ENCODE measurements around the gene JMY.
A peak's percentile ranks its signal among the peaks of the same experiment; 100 is the strongest.
"Not testable (repeated sequence)": the region's sequence is repeated elsewhere in the genome, so short reads cannot be mapped to it uniquely, and the experiment has no call there.

The JMY gene

DNA sequence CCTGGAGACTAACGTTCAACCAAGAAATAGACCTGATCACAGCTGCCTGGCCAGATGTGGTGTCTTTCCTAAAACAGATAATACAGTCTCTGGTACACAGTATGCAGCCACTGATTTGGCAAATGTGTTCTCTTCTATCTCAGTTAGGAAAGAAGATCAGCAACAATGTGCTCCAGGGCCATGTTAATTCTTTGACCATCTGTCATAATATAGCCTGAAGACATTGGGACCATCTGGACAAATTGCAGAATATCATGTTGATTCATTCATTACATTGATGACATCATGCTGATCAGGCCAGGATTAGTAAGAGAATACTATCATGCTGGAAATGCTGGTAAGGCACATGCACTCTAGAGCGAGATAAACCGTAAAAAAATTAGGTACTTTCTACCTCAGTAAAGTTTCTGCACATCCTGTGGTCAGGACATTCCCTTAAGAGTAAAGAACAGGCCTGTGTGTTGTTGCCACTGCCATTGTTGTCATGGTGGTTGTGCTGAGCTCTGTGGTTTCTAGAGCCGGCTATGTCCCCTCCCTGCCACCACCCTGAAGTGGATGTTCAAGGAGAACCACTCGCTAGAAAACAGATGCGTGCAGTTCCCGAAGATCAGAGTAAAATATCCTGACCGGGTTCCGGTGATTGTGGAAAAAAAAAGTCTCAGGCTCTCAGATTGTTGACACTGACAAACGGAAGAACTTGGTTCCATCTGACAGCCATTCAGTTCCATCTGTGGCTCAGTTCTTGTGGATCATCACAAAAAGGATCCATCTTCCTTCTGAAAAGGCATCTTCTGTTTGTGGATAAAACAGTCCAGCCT lies 6.4 kb upstream of the JMY start:
- in situ Hi-C loops (cut with HindIII; ENCODE audit: low pct_ligation_motif_present, low pct_unique_long_range_greater_than_20kb, low sequenced_read_pairs), result no loop called here
- DNase-seq, result no peak

DNA sequence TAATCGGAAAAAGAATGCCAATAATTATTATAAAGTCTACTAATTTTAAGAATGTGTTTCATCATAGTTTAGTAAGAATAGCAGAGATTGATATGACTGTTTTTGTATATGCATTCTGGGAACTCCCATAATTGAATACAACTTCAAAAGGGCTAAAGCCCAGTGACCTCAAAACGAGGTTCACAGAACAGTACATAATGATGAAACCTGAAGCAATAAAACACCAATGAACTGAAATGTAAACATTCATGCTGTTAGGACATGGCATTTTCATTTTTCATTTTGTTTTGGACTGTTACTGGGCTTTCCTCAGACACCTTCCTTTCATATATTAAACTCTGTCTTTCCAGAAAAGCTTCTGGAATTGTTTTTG lies 684 bp upstream of the JMY start:
- in situ Hi-C loops (cut with HindIII; ENCODE audit: low pct_ligation_motif_present, low pct_unique_long_range_greater_than_20kb, low sequenced_read_pairs), result no loop called here
- peak; percentile 16 for DNase-seq

DNA sequence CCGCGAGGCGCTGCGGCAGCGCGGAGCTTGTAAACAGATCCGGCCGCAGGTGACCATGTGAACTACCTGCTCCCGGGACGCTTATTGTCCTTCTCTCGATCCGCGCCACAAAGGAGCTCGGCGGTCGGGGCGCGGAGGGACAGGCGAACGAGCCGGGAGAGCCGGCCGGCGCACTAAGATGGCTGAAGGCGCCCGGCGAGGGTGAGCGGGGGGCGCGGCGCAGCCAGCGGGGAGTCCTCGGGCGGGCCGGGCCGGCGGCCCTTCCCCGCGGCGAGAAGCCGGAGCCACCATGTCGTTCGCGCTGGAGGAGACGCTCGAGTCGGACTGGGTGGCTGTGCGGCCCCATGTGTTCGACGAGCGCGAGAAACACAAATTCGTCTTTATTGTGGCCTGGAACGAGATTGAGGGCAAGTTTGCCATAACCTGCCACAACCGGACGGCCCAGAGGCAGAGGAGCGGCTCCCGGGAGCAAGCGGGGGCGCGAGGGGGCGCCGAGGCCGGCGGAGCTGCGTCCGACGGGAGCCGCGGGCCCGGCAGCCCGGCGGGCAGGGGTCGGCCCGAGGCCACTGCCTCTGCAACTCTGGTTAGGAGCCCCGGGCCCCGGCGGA lies 535 bp downstream of the JMY start:
- peak; percentile 28 for DNase-seq
- in situ Hi-C loops (cut with HindIII; ENCODE audit: low pct_ligation_motif_present, low pct_unique_long_range_greater_than_20kb, low sequenced_read_pairs), result no loop called here

DNA sequence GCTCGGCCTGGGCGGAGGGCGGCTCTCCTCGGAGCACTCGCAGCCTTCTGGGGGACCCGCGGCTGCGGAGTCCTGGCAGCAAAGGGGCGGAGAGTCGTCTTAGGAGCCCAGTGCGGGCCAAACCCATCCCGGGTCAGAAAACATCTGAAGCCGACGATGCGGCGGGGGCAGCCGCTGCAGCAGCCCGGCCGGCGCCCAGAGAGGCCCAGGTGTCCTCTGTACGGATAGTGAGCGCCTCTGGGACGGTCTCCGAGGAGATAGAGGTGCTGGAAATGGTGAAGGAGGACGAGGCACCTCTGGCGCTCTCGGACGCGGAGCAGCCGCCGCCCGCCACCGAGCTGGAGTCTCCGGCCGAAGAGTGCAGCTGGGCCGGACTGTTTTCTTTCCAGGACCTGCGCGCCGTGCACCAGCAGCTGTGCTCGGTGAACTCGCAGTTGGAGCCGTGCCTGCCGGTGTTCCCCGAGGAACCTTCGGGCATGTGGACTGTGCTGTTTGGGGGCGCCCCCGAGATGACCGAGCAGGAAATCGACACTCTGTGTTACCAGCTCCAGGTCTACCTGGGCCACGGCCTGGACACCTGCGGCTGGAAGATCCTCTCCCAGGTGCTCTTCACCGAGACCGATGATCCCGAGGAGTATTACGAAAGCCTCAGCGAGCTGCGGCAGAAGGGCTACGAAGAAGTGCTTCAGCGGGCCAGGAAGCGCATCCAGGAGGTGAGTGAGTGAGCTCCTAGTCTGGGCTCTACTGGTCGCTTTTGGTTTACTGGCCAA lies 1.2 kb downstream of the JMY start:
- peak; percentile 46 for DNase-seq
- in situ Hi-C loops (cut with HindIII; ENCODE audit: low pct_ligation_motif_present, low pct_unique_long_range_greater_than_20kb, low sequenced_read_pairs), result no loop called here

DNA sequence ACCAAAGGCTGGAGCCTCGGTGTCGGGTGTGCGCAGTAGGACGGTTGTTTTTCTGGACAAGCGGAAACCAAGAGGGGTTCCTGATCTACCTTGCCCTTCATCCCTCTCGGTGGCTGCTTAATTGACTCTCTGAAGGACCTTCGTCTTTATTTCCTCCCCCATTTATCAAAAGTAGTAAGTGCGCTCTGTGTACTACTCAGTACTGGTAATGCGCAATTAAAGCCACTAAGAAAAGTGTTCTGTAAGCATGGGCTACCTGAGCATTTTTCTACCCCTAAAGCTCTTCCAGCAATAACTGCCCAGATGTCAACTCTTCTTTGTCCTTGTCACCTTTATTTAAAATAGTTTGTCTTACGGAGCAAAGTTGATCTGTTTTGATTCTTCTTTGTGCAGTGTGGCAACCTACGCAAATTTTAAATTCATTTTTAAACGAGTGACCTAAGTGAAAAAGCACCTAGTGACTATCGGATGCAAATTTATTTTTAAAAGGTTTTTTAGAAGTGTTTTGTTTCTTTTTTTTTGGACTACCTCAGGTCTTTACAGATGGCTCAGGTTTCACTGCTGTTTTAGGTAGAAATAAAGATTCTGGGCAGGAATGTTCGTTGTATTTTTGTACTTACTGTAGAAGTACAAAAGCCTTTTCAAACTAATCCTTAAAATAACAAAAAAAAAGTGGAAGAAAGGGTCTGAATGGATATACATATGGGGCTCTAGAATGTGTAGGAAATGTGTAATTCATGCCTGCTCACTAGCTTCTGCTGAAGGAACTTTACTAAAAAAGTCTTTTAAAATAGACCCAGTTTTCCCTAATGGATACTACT lies 2.0 kb downstream of the JMY start:
- in situ Hi-C loops (cut with HindIII; ENCODE audit: low pct_ligation_motif_present, low pct_unique_long_range_greater_than_20kb, low sequenced_read_pairs), result no loop called here
- DNase-seq, result no peak

DNA sequence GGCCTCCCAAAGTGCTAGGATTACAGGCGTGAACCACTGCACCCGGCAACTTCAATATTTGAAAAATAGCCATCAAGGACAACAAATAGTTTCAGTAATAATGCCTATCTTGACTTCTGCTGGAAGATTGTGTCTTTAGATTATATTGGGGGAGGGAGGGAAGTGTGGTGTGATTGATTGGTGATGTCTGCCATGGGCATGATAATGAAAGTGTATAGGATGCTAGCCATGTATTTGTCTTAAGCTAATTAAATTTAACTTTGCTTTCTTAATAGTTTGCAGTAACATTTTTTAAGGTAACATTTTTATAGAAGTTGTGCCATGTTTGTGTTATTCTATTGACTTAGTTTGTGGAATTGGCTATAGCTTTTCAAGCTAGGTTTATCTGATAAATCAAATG lies 4.6 kb downstream of the JMY start:
- in situ Hi-C loops (cut with HindIII; ENCODE audit: low pct_ligation_motif_present, low pct_unique_long_range_greater_than_20kb, low sequenced_read_pairs), result no loop called here
- DNase-seq, result no peak

DNA sequence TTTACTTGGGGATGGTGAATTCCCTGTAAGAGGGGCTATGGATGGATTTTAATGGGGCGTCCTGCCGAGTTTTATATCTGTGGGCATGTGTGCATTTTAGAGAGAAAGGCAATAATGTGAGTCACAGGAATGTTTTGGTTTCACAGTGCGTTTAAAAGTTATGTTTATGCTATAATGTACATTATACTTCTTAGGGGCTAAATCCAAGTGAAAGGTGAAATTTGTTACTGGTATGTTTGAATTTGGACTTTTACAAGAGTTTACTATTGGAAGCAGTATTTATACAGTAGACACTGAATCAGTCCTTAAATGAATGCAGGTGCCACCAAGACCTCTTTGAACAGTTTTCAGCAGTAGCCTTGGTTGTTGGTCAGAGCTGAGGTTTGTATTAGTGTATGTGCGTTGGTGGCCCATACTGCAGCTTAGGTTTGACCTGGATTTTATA lies 5.6 kb downstream of the JMY start:
- no peak for DNase-seq
- in situ Hi-C loops (cut with HindIII; ENCODE audit: low pct_ligation_motif_present, low pct_unique_long_range_greater_than_20kb, low sequenced_read_pairs), result no loop called here

DNA sequence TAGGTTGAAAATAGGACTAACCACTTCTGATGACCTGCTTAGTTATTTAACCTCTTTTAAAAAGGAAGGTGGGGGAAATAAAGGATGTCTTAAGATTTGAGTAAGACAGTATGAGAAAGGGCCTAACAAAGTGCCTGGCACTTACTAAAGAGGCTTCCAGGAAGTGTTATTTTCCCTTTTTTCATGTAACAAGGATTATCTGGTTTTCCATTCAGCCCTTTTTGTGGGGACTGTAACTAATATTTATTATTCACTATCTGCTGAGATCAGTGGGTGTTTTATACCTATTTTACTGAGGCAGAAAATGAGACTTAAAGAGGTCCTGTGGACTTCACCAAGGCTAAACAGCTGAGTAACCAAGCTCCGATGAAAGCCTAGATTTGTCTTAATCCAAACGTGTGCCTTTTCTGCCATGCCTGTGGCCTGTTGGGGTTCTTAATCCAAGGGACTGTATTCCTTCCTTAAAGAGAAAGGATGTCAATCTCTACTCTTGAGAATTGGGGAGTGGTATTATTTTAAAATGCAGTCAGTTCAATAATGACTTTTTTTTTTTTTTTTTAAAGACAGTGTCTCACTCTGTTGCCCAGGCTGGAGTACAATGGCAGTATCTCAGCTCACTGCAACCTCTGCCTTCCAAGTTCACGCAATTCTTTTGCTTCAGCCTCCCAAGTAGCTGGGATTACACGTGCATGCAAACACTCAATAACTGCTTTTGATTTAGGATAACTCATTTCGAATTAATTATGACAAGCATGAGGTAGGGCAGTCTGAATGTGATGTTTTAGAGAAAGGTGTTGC lies 6.5 kb downstream of the JMY start:
- no peak for DNase-seq
- in situ Hi-C loops (cut with HindIII; ENCODE audit: low pct_ligation_motif_present, low pct_unique_long_range_greater_than_20kb, low sequenced_read_pairs), result no loop called here

DNA sequence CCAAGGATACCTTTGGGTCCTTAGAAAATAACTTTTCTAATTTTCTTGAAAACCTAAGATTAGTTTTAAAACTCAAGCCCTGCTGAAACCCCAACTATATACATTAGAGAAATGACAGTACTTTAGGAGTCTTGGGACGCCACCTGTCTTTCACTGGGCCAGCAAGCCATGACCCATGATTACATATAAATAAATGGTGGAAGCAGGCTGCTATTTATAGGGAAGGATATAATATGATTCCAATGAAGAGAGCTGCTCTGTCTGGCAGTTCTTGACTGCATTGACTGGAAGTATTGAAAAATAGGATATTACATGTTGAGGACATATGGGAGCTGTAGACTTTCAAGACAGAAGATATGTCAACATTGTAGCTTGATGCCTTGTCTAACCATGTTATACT lies 7.3 kb downstream of the JMY start:
- in situ Hi-C loops (cut with HindIII; ENCODE audit: low pct_ligation_motif_present, low pct_unique_long_range_greater_than_20kb, low sequenced_read_pairs), result no loop called here
- no peak for DNase-seq

DNA sequence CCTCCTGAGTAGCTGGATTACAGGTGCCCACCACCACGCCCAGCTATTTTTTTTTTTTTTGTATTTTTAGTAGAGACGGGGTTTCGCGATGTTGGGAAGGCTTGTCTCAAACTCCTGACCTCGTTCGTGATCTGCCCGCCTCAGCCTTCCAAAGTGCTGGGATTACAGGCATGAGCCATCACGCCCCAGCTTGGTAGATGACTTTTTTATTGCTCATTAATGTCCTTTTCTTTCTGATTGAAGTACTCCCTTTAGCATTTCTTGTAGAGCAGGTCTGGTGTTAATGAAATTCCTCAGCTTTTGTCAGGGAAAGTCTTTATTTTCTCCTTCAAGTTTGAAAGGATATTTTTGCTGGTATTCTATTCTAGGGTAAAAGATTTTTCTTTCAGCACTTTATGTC lies 18.1 kb downstream of the JMY start:
- in situ Hi-C loops (cut with HindIII; ENCODE audit: low pct_ligation_motif_present, low pct_unique_long_range_greater_than_20kb, low sequenced_read_pairs); DNase-seq: not testable (repeated sequence)

DNA sequence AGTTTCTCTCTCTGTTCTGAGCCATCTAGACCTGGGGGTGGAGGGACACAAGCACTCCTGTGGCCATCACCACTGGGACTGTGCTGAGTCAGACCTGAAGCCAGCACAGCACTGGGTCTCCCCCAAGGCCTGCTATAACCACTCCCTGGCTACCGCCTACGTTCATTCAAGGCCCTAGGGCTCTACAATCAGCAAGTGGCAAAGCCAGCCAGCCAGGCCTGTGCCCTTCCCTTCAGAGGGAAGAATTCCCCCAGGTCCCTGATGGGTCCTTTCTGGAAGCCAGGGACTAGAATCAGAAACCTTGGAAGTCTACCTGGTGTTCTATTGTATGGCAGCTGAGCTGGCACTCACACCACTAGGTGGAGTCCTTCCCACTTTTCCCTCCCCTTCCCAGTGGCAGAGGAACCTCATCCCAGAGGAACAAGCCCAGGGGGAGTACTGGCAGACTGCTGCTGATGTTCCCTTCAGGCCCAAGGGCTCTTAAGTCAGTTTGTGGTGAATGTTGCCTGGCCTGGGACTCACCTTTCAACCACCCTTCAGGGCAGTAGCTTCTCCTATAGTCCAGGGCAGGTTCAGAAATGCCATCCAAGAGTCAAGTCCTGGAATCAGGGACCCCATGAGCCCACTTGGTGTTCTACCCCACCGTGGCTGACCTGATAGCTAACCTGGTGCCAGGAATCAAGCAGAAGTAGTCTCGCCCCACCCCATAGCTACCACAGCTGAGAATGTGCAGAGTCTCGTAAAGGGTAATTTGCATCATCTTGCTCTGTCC lies 20.0 kb downstream of the JMY start:
- DNase-seq, result peak; percentile 46
- in situ Hi-C loops (cut with HindIII; ENCODE audit: low pct_ligation_motif_present, low pct_unique_long_range_greater_than_20kb, low sequenced_read_pairs), result no loop called here

DNA sequence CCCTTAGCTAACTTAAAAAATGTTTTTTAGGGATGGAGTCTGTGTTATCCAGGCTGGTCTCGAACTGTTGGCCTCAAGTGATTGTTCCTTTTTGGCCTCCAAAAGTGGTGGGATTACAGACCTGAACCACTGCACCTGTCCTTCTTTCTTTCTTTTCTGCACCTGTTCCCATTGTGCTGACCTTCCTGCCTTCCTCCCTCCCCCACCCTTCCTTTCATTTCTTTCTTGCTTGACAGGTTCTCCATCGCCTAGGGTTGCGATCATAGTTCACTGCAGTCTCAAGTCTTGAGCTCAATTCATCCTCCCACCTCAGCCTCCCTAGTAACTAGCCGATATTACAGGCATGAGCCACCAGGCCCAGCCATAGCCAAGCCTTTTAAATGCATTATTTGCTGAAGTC lies 20.6 kb downstream of the JMY start:
- in situ Hi-C loops (cut with HindIII; ENCODE audit: low pct_ligation_motif_present, low pct_unique_long_range_greater_than_20kb, low sequenced_read_pairs), result no loop called here

DNA sequence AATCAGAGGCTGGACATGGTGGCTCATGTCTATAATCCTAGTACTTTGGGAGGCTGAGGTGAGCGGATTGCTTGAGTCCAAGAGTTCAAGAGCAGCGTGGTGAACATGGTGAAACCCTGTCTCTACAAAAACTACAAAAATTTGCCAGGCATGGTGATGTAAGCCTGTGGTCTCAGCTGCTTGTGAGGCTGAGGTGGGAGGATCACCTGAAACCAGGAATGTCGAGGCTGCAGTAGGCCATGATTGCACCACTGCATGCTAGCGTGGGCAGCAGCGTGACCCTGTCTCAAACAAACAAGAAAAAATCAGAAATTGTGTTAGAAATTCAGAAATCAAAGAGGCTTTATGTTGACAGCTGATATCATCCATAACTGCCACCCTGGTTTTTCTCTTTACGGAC lies 21.4 kb downstream of the JMY start:
- in situ Hi-C loops (cut with HindIII; ENCODE audit: low pct_ligation_motif_present, low pct_unique_long_range_greater_than_20kb, low sequenced_read_pairs), result no loop called here
- DNase-seq, result no peak

More for the DNA sequence above, 20.6 kb downstream of the JMY start:
- DNase-seq, result no peak

DNA sequence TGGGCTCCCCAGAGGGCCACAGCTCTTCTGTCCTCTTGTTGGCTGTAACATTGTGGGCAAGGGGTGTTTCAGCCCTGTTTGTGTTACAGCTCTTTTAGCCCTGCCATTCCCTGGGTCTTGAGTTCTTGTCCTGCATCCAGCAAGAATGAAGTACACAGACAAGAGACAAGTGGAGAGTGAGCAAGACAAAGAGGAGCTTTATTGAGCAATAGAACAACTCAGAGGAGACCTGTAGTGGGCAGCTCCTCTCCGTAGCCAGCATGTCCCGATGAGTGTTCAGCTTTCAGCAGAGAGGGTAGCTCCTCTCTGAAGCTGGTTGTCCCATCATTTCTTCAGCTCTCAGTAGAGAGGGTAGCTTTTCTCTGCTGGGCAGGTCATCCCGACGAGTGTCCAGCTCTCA lies 22.9 kb downstream of the JMY start:
- DNase-seq, result no peak
- in situ Hi-C loops (cut with HindIII; ENCODE audit: low pct_ligation_motif_present, low pct_unique_long_range_greater_than_20kb, low sequenced_read_pairs), result no loop called here

DNA sequence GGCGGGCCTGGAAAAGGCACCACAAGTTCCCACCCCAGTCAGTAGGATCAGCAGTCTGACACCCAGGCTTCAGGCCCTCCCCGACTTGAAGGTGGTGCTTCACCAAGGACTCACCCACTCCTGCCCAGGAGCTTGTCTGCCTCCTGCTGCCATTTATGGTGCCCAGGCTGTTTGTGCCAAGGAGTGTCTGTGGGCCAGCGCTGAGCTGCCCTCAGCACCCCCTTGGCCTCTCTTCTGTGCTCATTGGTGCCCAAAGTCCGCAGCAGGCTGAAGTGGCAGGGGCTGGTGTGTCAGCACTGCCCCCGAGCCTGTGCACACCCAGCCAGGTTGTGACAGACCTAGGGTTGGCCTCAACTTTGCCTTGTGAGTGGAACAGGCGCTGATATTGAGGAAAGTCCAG lies 23.5 kb downstream of the JMY start:
- no peak for DNase-seq
- in situ Hi-C loops (cut with HindIII; ENCODE audit: low pct_ligation_motif_present, low pct_unique_long_range_greater_than_20kb, low sequenced_read_pairs), result no loop called here

DNA sequence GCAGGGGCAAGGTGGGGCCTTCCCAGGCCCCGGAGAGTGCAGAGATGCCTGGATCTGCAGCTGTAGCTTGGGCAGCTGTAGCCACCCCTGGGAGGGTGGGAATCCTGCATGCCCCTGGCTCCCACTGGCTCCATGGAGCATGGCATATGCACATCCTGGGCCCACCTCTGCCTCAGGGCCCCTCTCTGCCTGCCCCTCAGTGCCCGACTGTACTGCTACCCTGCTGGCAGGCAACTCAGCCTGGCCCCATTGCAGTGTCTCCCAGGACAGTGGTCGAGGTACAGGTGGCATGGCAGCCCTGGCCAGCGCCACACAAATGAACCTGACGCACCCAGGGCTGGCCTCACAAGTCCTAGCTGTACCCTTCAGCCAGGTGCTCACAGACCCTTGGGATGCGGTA lies 23.9 kb downstream of the JMY start:
- no peak for DNase-seq
- in situ Hi-C loops (cut with HindIII; ENCODE audit: low pct_ligation_motif_present, low pct_unique_long_range_greater_than_20kb, low sequenced_read_pairs), result no loop called here

DNA sequence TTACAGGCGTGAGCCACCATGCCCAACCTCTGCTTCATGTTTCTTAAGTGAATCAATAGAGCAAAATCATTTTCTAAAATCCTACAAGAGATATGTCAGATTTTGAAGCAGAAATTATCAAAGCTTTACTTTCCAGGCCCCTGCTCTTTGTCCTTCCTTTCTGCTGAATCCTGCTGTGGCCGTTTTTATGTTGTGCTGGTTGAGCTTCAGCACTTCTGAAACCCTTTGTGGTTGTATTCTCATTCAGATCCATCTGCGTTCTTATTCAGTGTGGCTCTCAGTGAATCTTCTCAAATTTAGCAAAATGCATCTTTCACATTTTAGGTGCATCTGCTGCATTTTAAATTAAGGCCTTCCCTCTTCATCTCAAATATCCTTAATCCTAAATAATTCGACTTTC lies 26.0 kb downstream of the JMY start:
- no peak for DNase-seq
- in situ Hi-C loops (cut with HindIII; ENCODE audit: low pct_ligation_motif_present, low pct_unique_long_range_greater_than_20kb, low sequenced_read_pairs), result no loop called here

All from ACHN (cell line).